PFSK-1 (cell line): ENCODE measurements around the gene DBF4B.

Source experiments
- FOXP2 ChIP-seq: optimal IDR thresholded peaks from 2 replicates; pipeline ENCODE3; 2011; ENCODE audit warnings: borderline replicate concordance, control low read depth, inconsistent platforms; ENCODE audit not compliant: insufficient read depth; ENCODE audit errors: extremely low read length, extremely low read depth
- POLR2AphosphoS5 ChIP-seq: IDR thresholded peaks from 2 replicates; pipeline ENCODE4 v1.6.1; 2012; ENCODE audit warnings: low read depth, mild to moderate bottlenecking, control low read depth, low read length, moderate library complexity
- REST ChIP-seq, 2 experiments: IDR thresholded peaks; 2 replicates each; pipeline versions ENCODE4 v1.6.1 to v1.8.0; 2011 to 2012; ENCODE audit warnings: low read depth in 2 of 2, low read length in 2 of 2, control low read depth in 1 of 2, inconsistent platforms in 1 of 2, mild to moderate bottlenecking in 1 of 2, moderate library complexity in 1 of 2; ENCODE audit not compliant: insufficient read depth in 1 of 2
- SIN3A ChIP-seq: IDR thresholded peaks from 2 replicates; pipeline ENCODE4 v1.6.1; 2012; ENCODE audit warnings: mild to moderate bottlenecking, low read length, moderate library complexity, borderline replicate concordance; ENCODE audit not compliant: insufficient read depth
- TAF1 ChIP-seq: IDR thresholded peaks from 2 replicates; pipeline ENCODE4 v1.6.1; 2012; ENCODE audit warnings: low read length, control low read depth, borderline replicate concordance; ENCODE audit not compliant: insufficient read depth

GRCh38 chr17:44666006-44666405 lies 42.5 kb upstream of the DBF4B start:
- TF ChIP-seq REST (IDR thresholded peaks at IDR 0.05; ENCODE audit: insufficient read depth in 1 of 2, low read depth in 2 of 2, low read length in 2 of 2) (no peak), POLR2AphosphoS5 (no peak), TAF1 (no peak), SIN3A (no peak), FOXP2 (no peak)
